Esophagus muscularis mucosa (tissue), 4 donors: Measurements from ENCODE around the gene PTPN1.

Experiments used
- EP300 ChIP-seq: sonication (generic); formaldehyde crosslinking; IDR thresholded peaks from one replicate; pipeline ENCODE4 v1.6.1; 2017; ENCODE audit warnings: antibody characterized with exemption
- POLR2A ChIP-seq: fragments of 450-650 bp; IDR thresholded peaks from one replicate; pipeline ENCODE4 v1.6.1; 2017; ENCODE audit warnings: antibody characterized with exemption, moderate library complexity, mild to moderate bottlenecking, low read depth
- POLR2AphosphoS5 ChIP-seq, 2 donors: sonication (generic); formaldehyde crosslinking; IDR thresholded peaks; one replicate each; pipeline ENCODE4 v1.6.1; 2017; ENCODE audit warnings: antibody characterized with exemption in 2 of 2
- TF ChIP-seq, protein P1 (sequence below), 3 experiments: fragments of 200-600 bp in 2 of 3; fragments of 450-650 bp in 1 of 3; sonication (generic) in 2 of 3; IDR thresholded peaks; one replicate each; pipeline ENCODE4 v1.5.1; 2017 to 2019; ENCODE audit warnings: antibody characterized with exemption in 3 of 3, mild to moderate bottlenecking in 2 of 3, moderate library complexity in 1 of 3

DNA sequence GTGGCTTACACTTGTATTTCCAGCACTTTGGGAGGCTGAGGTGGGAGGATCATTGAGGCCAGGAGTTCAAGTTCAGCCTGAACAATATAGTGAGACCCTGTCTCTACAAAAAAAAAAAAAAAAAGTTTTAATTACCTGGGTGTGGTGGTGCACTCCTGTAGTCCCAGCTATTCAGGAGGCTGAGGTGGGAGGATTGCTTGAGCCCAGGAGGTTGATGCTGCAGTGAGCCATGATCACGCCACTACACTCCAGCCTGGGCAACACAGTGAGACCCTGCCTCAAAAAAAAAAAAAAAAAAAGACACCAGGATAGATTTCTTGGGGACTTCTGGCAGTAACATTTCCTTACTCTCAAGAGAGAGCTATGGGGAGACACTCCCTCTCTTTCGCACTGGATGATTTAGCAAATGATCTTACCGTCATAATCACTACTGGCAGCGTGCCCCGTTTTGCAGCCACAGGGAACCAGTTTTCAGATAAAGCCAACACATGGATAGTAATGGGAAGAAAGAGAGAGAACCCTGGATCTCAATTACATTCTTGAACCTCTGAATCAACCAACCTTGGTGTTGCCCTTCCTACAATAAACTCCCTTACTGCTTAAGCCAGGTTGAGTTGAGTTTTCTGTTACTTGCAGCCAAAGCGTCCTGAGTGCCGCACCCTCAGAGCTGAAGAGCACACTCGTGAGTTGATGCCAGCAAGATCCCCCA is 18.1 kb upstream of the PTPN1 start:
- TF ChIP-seq, protein P1, sequence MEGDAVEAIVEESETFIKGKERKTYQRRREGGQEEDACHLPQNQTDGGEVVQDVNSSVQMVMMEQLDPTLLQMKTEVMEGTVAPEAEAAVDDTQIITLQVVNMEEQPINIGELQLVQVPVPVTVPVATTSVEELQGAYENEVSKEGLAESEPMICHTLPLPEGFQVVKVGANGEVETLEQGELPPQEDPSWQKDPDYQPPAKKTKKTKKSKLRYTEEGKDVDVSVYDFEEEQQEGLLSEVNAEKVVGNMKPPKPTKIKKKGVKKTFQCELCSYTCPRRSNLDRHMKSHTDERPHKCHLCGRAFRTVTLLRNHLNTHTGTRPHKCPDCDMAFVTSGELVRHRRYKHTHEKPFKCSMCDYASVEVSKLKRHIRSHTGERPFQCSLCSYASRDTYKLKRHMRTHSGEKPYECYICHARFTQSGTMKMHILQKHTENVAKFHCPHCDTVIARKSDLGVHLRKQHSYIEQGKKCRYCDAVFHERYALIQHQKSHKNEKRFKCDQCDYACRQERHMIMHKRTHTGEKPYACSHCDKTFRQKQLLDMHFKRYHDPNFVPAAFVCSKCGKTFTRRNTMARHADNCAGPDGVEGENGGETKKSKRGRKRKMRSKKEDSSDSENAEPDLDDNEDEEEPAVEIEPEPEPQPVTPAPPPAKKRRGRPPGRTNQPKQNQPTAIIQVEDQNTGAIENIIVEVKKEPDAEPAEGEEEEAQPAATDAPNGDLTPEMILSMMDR (IDR thresholded peaks at IDR 0.05): no peak
- TF ChIP-seq POLR2AphosphoS5 (IDR thresholded peaks at IDR 0.05) (no peak), EP300 (no peak), POLR2A (no peak)
